Stomach smooth muscle (tissue), 2 donors: ENCODE results near the gene CASP4.
"Not testable (repeated sequence)": the region's sequence is repeated elsewhere in the genome, so short reads cannot be mapped to it uniquely, and the experiment has no call there.

Source experiments
- H3K27ac ChIP-seq: one replicate; pipeline ENCODE4 v1.7.0; 2013; ENCODE audit warnings: mild to moderate bottlenecking, low read length, inconsistent platforms
- H3K27me3 ChIP-seq, 2 donors: one replicate each; pipeline ENCODE4 v1.7.0; 2013; ENCODE audit warnings: low read length in 2 of 2; ENCODE audit not compliant: insufficient read depth in 2 of 2, control insufficient read depth in 1 of 2
- H3K36me3 ChIP-seq, 2 donors: one replicate each; pipeline ENCODE4 v1.7.0; 2013; ENCODE audit warnings: low read length in 2 of 2; ENCODE audit not compliant: control insufficient read depth in 2 of 2, insufficient read depth in 2 of 2
- H3K4me1 ChIP-seq: one replicate; pipeline ENCODE4 v1.7.0; 2013; ENCODE audit warnings: low read length; ENCODE audit not compliant: control insufficient read depth, insufficient read depth
- H3K4me3 ChIP-seq, 2 donors: one replicate each; pipeline ENCODE4 v1.7.0; 2013; ENCODE audit warnings: low read length in 2 of 2
- H3K9ac ChIP-seq, 2 donors: one replicate each; pipeline ENCODE4 v1.7.0; 2013; ENCODE audit warnings: low read length in 2 of 2, mild to moderate bottlenecking in 1 of 2
- H3K9me3 ChIP-seq, 2 donors: one replicate each; pipeline ENCODE4 v1.7.0; 2013; ENCODE audit warnings: low read length in 2 of 2; ENCODE audit not compliant: control insufficient read depth in 2 of 2
- donor health status: healthy.
- donor health status: Pancreatic carcinoma.

CASP4 gene

DNA sequence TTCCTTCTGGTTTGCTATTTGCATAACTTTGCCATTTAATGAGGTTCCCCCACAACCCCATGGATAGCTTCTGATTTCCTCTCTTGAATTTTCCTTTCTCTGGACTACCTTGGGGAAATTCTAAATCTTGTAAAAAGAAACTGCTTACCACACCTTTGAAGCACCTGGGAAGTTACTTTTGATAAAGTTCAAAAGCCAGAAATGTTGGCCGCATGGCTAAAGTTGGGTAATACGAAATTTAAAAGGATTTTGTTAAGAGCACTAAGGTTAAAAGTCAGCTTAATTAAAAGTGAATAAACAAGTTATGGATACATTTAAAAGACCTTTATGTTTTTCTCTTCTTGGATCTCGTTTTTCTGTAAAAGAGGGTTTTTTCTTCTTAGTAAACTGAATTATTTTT is 5.5 kb downstream of the CASP4 start:
- no peak overlapping the region for H3K4me3 ChIP-seq
- H3K36me3 ChIP-seq: no peaks in the 10 kb centered on the region
- H3K9ac ChIP-seq: no peak overlapping the region
- no peaks in the 10 kb centered on the region for H3K4me1 ChIP-seq
- H3K9me3 ChIP-seq: no peaks in the 10 kb centered on the region
- H3K27ac ChIP-seq: no peak overlapping the region
- H3K27me3 ChIP-seq: no peaks in the 10 kb centered on the region

DNA sequence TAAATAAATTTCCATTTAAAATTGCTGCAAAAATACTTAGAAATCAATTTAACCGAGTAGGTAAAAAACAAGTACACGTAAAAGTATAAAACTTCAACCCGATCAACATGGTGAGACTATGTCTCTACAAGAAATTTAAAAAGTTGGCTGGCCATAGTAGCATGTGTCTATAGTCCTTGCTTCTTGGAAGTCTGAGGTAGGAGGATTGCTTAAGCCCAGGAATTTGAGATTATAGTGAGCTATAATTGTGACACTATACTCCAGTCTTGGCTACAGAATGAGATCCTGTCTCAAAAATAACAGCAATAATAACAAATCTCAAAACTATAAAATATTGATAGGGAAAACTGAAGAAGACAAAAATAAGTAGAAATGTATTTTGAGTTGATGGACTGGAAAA is 11.1 kb downstream of the CASP4 start:
- Histone ChIP-seq H3K27ac (no peak overlapping the region), H3K4me3 (no peak overlapping the region), H3K4me1 (no peaks in the 10 kb centered on the region), H3K9ac (no peak overlapping the region), H3K36me3 (no peaks in the 10 kb centered on the region), H3K27me3 (no peaks in the 10 kb centered on the region), H3K9me3 (no peaks in the 10 kb centered on the region)

DNA sequence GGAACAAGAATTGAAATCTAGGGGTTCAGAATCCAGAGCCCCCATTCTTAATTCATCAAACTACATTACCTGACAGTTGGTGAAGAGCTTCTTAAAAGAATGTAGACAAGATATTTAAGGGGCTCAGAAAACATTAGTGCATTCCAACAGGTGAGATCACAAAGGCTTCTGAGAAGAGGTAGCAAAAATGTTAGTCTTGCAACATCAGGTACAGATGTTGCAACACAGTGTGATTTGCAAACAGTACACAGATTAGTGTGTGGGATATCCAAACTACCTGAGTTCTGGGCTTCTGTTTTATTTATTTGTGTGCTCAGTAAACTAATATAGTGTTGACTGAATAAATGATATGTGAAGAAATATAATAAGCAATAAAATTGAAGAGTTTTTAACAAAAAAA is 11.8 kb downstream of the CASP4 start:
- no peak overlapping the region for H3K27ac ChIP-seq
- H3K9me3 ChIP-seq: no peaks in the 10 kb centered on the region
- H3K36me3 ChIP-seq: no peaks in the 10 kb centered on the region
- no peak overlapping the region for H3K4me3 ChIP-seq
- H3K27me3 ChIP-seq: no peaks in the 10 kb centered on the region
- H3K4me1 ChIP-seq: no peaks in the 10 kb centered on the region
- no peak overlapping the region for H3K9ac ChIP-seq

DNA sequence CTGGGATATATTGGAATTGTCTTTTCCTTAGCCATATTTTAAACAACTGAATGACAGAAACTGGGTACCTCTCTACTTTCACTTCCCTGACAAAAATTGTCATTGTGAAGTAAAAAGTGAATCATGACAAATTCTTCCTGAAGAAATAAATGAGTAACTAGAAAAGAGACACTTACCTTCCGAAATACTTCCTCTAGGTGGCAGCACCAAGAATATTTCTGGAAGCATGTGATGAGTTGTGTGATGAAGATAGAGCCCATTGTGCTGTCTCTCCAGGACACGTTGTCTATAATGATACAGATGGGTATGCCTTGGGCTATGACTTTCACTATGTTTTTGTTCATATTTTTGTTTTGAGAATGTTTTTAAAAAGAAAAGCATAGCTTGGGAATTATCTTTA is 21.5 kb downstream of the CASP4 start:
- Histone ChIP-seq H3K27me3 (no peaks in the 10 kb centered on the region), H3K4me1 (no peaks in the 10 kb centered on the region), H3K36me3 (peaks cover 5% of the 10 kb centered on the region in 2 donors), H3K27ac (no peak overlapping the region), H3K4me3 (no peak overlapping the region), H3K9ac (no peak overlapping the region), H3K9me3 (no peaks in the 10 kb centered on the region)

DNA sequence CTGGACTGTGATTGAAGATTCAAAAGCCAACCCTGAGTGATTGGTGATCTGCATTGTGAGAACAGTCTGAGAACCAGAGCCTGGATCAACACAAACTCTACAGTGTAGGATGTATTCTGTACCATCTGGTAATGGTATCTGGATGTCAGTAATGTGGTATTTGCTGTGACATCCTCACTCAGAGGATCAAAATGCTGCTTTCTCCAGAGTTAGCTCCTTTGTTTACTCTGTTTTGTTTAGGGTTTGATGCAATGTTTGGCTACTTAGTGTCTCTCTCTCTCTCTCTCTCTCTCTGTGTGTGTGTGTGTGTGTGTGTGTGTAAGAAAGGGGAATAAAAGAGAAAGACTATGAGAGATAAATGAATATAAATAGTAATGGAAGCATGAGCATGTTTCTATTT is 24.3 kb downstream of the CASP4 start:
- H3K4me3 ChIP-seq: no peak overlapping the region
- H3K9ac ChIP-seq: no peak overlapping the region
- peaks cover 0 to 5% of the 10 kb centered on the region in 2 donors for H3K36me3 ChIP-seq
- H3K9me3 ChIP-seq: no peaks in the 10 kb centered on the region
- H3K27me3 ChIP-seq: no peaks in the 10 kb centered on the region
- H3K4me1 ChIP-seq: no peaks in the 10 kb centered on the region
- no peak overlapping the region for H3K27ac ChIP-seq

DNA sequence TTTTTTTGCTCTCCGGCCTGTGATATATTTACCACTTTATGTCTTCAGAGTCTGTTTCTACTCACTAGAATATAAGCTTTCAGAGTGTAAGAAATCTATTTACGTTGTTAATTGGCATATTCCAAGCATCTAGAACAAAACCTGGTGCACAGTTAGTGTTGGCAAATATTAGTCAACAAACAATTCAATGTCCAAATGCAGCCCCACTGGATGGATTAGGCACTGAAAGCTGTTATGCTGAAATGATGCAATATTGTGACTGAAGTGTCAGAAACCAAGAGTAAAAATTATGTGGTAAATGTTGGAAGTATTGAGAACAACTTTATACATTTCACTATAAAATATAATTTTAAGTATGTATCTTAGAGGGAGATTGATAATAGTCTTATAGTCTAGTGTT is 24.8 kb downstream of the CASP4 start:
- Histone ChIP-seq H3K9me3 (no peaks in the 10 kb centered on the region), H3K4me1 (no peaks in the 10 kb centered on the region), H3K9ac (no peak overlapping the region), H3K36me3 (peaks cover 0 to 5% of the 10 kb centered on the region in 2 donors), H3K27ac (no peak overlapping the region), H3K4me3 (no peak overlapping the region), H3K27me3 (no peaks in the 10 kb centered on the region)

- H3K27ac ChIP-seq: no peak overlapping the region
- no peak overlapping the region for H3K4me3 ChIP-seq
These were observed 33.8 kb downstream of the CASP4 start for GRCh38 chr11:104934594-104934993.

DNA sequence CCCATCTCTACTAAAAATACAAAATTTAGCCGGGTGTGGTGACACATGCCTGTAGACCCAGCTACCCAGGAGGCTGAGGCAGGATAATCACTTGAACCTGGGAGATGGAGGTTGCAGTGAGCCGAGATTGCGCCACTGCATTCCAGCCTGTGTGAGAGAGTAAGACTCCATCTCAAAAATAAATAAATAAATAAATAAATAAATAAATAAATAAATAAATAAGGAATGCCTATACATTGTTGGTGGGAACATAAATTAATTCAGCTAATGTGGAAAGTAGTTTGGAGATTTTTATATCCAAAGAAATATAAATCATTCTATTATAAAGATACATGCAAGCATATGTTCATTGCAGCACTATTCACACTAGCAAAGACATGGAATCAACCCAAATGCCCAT is 34.3 kb downstream of the CASP4 start:
- H3K4me1 ChIP-seq, H3K4me3 ChIP-seq, H3K9me3 ChIP-seq, H3K9ac ChIP-seq, H3K27ac ChIP-seq, H3K27me3 ChIP-seq, H3K36me3 ChIP-seq: not testable (repeated sequence)

More at GRCh38 chr11:104934594-104934993, 33.8 kb downstream of the CASP4 start:
- Histone ChIP-seq H3K9ac (no peak overlapping the region), H3K9me3 (no peaks in the 10 kb centered on the region), H3K4me1 (no peaks in the 10 kb centered on the region), H3K36me3 (no peaks in the 10 kb centered on the region), H3K27me3 (no peaks in the 10 kb centered on the region)

- H3K4me3 ChIP-seq: no peak overlapping the region
These were observed 39.6 kb downstream of the CASP4 start for GRCh38 chr11:104928811-104929210.

GRCh38 chr11:104926771-104927611 is 41.4 kb downstream of the CASP4 start:
- Histone ChIP-seq H3K36me3 (no peaks in the 10 kb centered on the region), H3K9me3 (no peaks in the 10 kb centered on the region), H3K4me3 (no peak overlapping the region), H3K4me1 (no peaks in the 10 kb centered on the region), H3K27me3 (peaks cover 0 to 2% of the 10 kb centered on the region in 2 donors), H3K27ac (no peak overlapping the region), H3K9ac (no peak overlapping the region)

More at GRCh38 chr11:104928811-104929210, 39.6 kb downstream of the CASP4 start:
- no peaks in the 10 kb centered on the region for H3K36me3 ChIP-seq
- H3K27me3 ChIP-seq: peaks cover 0 to 2% of the 10 kb centered on the region in 2 donors
- no peak overlapping the region for H3K27ac ChIP-seq
- H3K4me1 ChIP-seq: no peaks in the 10 kb centered on the region
- no peaks in the 10 kb centered on the region for H3K9me3 ChIP-seq
- no peak overlapping the region for H3K9ac ChIP-seq

DNA sequence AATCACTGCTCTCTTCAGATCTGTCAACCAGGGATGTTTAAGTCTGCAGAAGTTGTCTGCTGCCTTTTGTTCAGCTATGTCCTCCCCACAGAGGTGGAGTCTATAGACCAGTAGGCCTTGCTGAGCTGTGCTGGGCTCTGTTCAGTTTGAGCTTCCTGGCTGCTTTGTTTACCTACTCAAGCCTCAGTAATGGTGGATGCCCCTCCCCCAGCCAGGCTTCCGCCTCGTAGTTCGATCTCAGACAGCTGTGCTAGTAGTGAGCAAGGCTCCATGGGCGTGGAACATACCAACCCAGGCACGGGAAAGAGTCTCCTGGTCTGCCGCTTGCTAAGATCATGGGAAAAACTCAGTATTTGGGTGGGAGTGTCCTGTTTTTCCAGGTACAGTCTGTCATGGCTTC is 42.5 kb downstream of the CASP4 start:
- Histone ChIP-seq H3K4me3 (no peak overlapping the region), H3K27ac (no peak overlapping the region), H3K9me3 (no peaks in the 10 kb centered on the region), H3K36me3 (no peaks in the 10 kb centered on the region), H3K9ac (no peak overlapping the region), H3K4me1 (no peaks in the 10 kb centered on the region), H3K27me3 (peaks cover 0 to 2% of the 10 kb centered on the region in 2 donors)
